Uterus (tissue), 4 donors: ENCODE measurements around the gene VGLL1. TPM values are rescaled to one million over a fixed set of nuclear protein-coding genes. Genes with fewer than 3 reads are reported as not detected.

Experiments used
- DNase-seq, 2 donors: peaks; one replicate each; pipeline ENCODE4 v3.0.0-alpha.2; 2019 to 2020
- H3K27ac ChIP-seq, 2 donors: fragments of 200-600 bp; sonication (generic); 1 replicate in 1 of 2; 2 replicates in 1 of 2; pipeline ENCODE4 v1.5.1; 2016 to 2018
- H3K27me3 ChIP-seq, 2 donors: fragments of 200-600 bp; sonication (generic); one replicate each; pipeline ENCODE4 v1.5.1; 2018 to 2019; ENCODE audit warnings: control low read depth in 1 of 2
- H3K36me3 ChIP-seq, 2 donors: fragments of 200-600 bp; sonication (generic); one replicate each; pipeline ENCODE4 v1.5.1; 2019; ENCODE audit warnings: control low read depth in 1 of 2
- H3K4me1 ChIP-seq, 2 donors: fragments of 200-600 bp; sonication (generic); one replicate each; pipeline ENCODE4 v1.5.1; 2018 to 2019; ENCODE audit warnings: control low read depth in 1 of 2
- H3K4me3 ChIP-seq, 2 donors: fragments of 200-600 bp; sonication (generic); 1 replicate in 1 of 2; 2 replicates in 1 of 2; pipeline ENCODE4 v1.5.1; 2018 to 2019; ENCODE audit warnings: mild to moderate bottlenecking in 1 of 2
- H3K9me3 ChIP-seq, 2 donors: fragments of 200-600 bp; sonication (generic); one replicate each; pipeline ENCODE4 v1.5.1; 2019; ENCODE audit warnings: control low read depth in 1 of 2
- POLR2A ChIP-seq, 2 donors: fragments of 450-650 bp; IDR thresholded peaks; one replicate each; pipeline ENCODE4 v1.6.1; 2016; ENCODE audit warnings: antibody characterized with exemption in 2 of 2, mild to moderate bottlenecking in 1 of 2, moderate library complexity in 1 of 2
- intact Hi-C: fragments of 100-400 bp; cut with DNase I; formaldehyde crosslinking; loops from one replicate; pipeline ENCODE4 v1.15.1; 2023; ENCODE audit warnings: low total_unique reads
- microRNA counts, 2 donors: library from miRNA; unstranded; fragments of <30 nt; microRNA quantifications; one replicate each; lab custom pipeline; 2016 to 2017
- microRNA-seq: library from miRNA; unstranded; fragments of <30 nt; microRNA quantifications from one replicate; pipeline ENCODE4, GENCODE V29; 2016; ENCODE audit warnings: borderline microRNAs expressed, borderline replicate concordance
- small RNA-seq: library from RNA; depleted of rRNA; stranded (forward); fragments of <200 nt; gene quantifications from one replicate; pipeline ENCODE3, GENCODE V24; 2016
- total RNA-seq, 4 donors: library from RNA; depleted of rRNA in 3 of 4; stranded (reverse); fragments of >200 nt in 3 of 4; gene quantifications; one replicate each; pipeline versions ENCODE4 v1.1.0 to v1.2.4, GENCODE V29; 2014 to 2023
- TF ChIP-seq, protein P1 (sequence below), 4 experiments: fragments of 200-600 bp in 2 of 4; fragments of 450-650 bp in 2 of 4; sonication (generic) in 2 of 4; IDR thresholded peaks; one replicate each; pipeline ENCODE4 v1.5.1; 2016 to 2019; ENCODE audit warnings: antibody characterized with exemption in 4 of 4, mild to moderate bottlenecking in 2 of 4, moderate library complexity in 1 of 4
- donor health status: DM: yes; HTN: yes; CAD: no.

Gene VGLL1
- total RNA-seq, 4 donors from 2014 or later: 0.62 TPM; not detected in 3

DNA sequence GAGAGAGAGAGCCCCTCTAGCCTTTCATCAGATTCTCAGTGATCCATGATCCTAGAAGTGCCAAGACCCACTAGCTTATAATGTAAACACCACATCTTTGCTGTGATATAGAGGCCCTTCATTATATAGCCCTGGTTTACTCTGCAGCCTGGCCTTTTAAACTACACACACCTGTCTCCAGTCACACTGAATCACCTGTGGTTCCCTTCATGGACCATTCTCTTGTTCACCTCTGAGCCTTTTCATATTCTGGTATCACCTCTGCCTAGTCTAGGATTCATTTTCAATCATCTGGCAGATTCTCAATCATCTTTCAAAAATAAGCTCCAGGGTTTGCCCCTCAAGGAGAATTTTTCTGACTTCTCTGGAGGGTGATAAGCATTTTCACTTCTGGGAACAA, 65.9 kb downstream of the VGLL1 start:
- TF ChIP-seq, protein P1, sequence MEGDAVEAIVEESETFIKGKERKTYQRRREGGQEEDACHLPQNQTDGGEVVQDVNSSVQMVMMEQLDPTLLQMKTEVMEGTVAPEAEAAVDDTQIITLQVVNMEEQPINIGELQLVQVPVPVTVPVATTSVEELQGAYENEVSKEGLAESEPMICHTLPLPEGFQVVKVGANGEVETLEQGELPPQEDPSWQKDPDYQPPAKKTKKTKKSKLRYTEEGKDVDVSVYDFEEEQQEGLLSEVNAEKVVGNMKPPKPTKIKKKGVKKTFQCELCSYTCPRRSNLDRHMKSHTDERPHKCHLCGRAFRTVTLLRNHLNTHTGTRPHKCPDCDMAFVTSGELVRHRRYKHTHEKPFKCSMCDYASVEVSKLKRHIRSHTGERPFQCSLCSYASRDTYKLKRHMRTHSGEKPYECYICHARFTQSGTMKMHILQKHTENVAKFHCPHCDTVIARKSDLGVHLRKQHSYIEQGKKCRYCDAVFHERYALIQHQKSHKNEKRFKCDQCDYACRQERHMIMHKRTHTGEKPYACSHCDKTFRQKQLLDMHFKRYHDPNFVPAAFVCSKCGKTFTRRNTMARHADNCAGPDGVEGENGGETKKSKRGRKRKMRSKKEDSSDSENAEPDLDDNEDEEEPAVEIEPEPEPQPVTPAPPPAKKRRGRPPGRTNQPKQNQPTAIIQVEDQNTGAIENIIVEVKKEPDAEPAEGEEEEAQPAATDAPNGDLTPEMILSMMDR (IDR thresholded peaks at IDR 0.05): no peak
- no peak for TF ChIP-seq POLR2A (IDR thresholded peaks at IDR 0.05)
- Histone ChIP-seq H3K9me3 (no peaks in the 10 kb centered on the region), H3K27me3 (no peaks in the 10 kb centered on the region), H3K4me3 (no peak overlapping the region), H3K27ac (no peak overlapping the region), H3K4me1 (no peaks in the 10 kb centered on the region), H3K36me3 (no peaks in the 10 kb centered on the region)
- no peak for DNase-seq
- intact Hi-C loops: no loop called here

DNA sequence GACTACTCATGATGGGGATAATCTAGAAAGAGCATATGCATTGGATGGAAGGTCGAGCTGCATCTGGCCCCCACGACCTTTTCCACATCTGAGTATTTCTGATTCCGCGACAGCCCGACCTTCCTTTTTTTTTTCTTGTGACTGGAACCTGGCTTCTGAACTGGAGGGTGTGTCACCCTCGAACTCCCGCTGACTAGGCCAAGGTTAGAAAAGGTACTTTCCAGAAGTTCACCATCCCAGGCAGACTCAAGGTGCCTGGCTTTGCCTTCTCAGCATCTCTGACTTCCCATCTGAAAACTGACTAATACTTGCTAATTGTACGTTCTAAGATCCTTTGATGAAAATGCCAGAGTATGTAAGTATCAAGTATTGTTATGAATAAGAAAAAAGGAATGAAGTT, 66.6 kb downstream of the VGLL1 start:
- Histone ChIP-seq H3K27ac (no peak overlapping the region), H3K9me3 (no peaks in the 10 kb centered on the region), H3K4me1 (no peaks in the 10 kb centered on the region), H3K27me3 (no peaks in the 10 kb centered on the region), H3K4me3 (no peak overlapping the region), H3K36me3 (no peaks in the 10 kb centered on the region)
- intact Hi-C loops: no loop called here
- DNase-seq: no peak
- TF ChIP-seq, protein P1 (IDR thresholded peaks at IDR 0.05): no peak
- no peak for TF ChIP-seq POLR2A (IDR thresholded peaks at IDR 0.05)

DNA sequence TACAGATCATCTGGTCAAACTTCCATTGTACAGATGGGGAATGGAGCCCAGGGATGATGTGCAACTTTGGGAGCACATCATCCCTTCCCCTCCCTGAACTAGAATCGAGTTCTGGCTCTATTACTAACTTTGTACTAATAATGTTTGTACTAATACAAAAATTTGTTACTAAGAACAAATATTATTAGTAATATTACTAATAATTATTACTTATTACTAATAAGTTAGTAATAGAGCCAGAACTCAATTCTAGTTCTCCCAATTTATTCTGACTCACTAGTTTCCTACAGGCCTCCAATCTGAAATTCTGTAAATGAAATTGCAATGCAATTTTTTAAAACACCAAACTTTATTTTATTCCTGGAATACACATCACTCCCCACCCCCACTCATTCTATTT, 68.0 kb downstream of the VGLL1 start:
- H3K4me1 ChIP-seq: no peaks in the 10 kb centered on the region
- no peak overlapping the region for H3K27ac ChIP-seq
- intact Hi-C loops: no loop called here
- no peaks in the 10 kb centered on the region for H3K36me3 ChIP-seq
- no peaks in the 10 kb centered on the region for H3K9me3 ChIP-seq
- DNase-seq: no peak
- H3K4me3 ChIP-seq: no peak overlapping the region
- no peak for TF ChIP-seq POLR2A (IDR thresholded peaks at IDR 0.05)
- TF ChIP-seq, protein P1 (IDR thresholded peaks at IDR 0.05): no peak
- H3K27me3 ChIP-seq: no peaks in the 10 kb centered on the region

MicroRNAs encoded within 50 kb of the gene (microRNA counts, 767-probe panel; counts per million panel counts)
- microRNA hsa-miR-934 (lab: Ali Mortazavi, UCI): 0 counts per million in 2 donors

Small RNAs within 50 kb of the gene (microRNA-seq; reads per million reads assigned to microRNA genes)
- not detected for gene MIR934

Small RNAs within 50 kb of the gene (small RNA-seq; reads per million reads assigned to genes)
- gene MIR934 (not detected), gene RF00019 (not detected), gene RNU6-320P (not detected)

Other genes starting within 250 kb of the VGLL1 start
- gene ADGRG4, start 231.3 kb upstream of the VGLL1 start, total RNA-seq: 1 to 10 TPM in 2 of 4 donors, not detected in 2; 2.0 to 4.4 TPM
- gene BRS3, start 44.3 kb upstream of the VGLL1 start, total RNA-seq: 1 to 10 TPM in 1 of 4 donors, under 1 TPM in 1, not detected in 2; 0.28 to 1.0 TPM
- 100 to 1,000 TPM in 2 of 4 donors, 10 to 100 TPM in 2; 21.0 to 111 (median 71.3) TPM for gene HTATSF1, start 34.6 kb upstream of the VGLL1 start, total RNA-seq
- gene CD40LG, start 115.9 kb downstream of the VGLL1 start, total RNA-seq: under 1 TPM in 1 of 4 donors, not detected in 3; 0.21 TPM
- gene ARHGEF6, start 248.7 kb downstream of the VGLL1 start, total RNA-seq: 10 to 100 TPM; 19.7 to 26.9 (median 24.7) TPM